KMS-11 (cell line): ENCODE measurements around the gene PDE4D.

Experiments
- H2AFZ ChIP-seq: fragments of 200-600 bp; sonication (generic); 2 replicates; pipeline ENCODE4 v1.6.1; 2016; ENCODE audit warnings: antibody characterized with exemption, mixed run types, low read depth
- H3K27ac ChIP-seq: fragments of 200-600 bp; sonication (generic); 2 replicates; pipeline ENCODE4 v1.6.1; 2016; ENCODE audit warnings: mild to moderate bottlenecking, mixed run types
- H3K27me3 ChIP-seq: fragments of 200-600 bp; sonication (generic); 2 replicates; pipeline ENCODE4 v1.6.1; 2017; ENCODE audit warnings: mild to moderate bottlenecking, low read depth, mixed run types, moderate library complexity; ENCODE audit not compliant: insufficient read depth
- H3K36me3 ChIP-seq: fragments of 200-600 bp; sonication (generic); 2 replicates; pipeline ENCODE4 v1.6.1; 2017; ENCODE audit warnings: mild to moderate bottlenecking, mixed run types; ENCODE audit not compliant: insufficient read depth
- H3K4me1 ChIP-seq: fragments of 200-600 bp; sonication (generic); 2 replicates; pipeline ENCODE4 v1.6.1; 2016; ENCODE audit warnings: mild to moderate bottlenecking, low read depth, mixed run types; ENCODE audit not compliant: poor library complexity, severe bottlenecking
- H3K4me2 ChIP-seq: fragments of 200-600 bp; sonication (generic); 2 replicates; pipeline ENCODE4 v1.7.0; 2016; ENCODE audit warnings: mild to moderate bottlenecking, mixed run types
- H3K4me3 ChIP-seq: fragments of 200-600 bp; sonication (generic); IDR thresholded peaks from 2 replicates; pipeline ENCODE4 v1.6.1; 2017; ENCODE audit warnings: low read depth, low read length, mixed read lengths; ENCODE audit not compliant: insufficient read depth
- H3K79me2 ChIP-seq: fragments of 200-600 bp; sonication (generic); 2 replicates; pipeline ENCODE4 v1.6.1; 2016; ENCODE audit warnings: low read depth, mixed run types; ENCODE audit not compliant: insufficient read depth
- H3K9ac ChIP-seq: fragments of 200-600 bp; sonication (generic); 2 replicates; pipeline ENCODE4 v1.6.1; 2016; ENCODE audit warnings: mild to moderate bottlenecking, mixed run types
- H4K20me1 ChIP-seq: fragments of 200-600 bp; sonication (generic); 2 replicates; pipeline ENCODE4 v1.6.1; 2016; ENCODE audit warnings: mild to moderate bottlenecking, mixed run types; ENCODE audit not compliant: insufficient read depth
- TF ChIP-seq, protein P1 (sequence below): fragments of 200-600 bp; sonication (generic); conservative IDR thresholded peaks from 2 replicates; pipeline ENCODE4 v1.6.1; 2017; ENCODE audit warnings: low read depth, mild to moderate bottlenecking, antibody characterized with exemption, low read length, moderate library complexity, mixed read lengths

Gene PDE4D

DNA sequence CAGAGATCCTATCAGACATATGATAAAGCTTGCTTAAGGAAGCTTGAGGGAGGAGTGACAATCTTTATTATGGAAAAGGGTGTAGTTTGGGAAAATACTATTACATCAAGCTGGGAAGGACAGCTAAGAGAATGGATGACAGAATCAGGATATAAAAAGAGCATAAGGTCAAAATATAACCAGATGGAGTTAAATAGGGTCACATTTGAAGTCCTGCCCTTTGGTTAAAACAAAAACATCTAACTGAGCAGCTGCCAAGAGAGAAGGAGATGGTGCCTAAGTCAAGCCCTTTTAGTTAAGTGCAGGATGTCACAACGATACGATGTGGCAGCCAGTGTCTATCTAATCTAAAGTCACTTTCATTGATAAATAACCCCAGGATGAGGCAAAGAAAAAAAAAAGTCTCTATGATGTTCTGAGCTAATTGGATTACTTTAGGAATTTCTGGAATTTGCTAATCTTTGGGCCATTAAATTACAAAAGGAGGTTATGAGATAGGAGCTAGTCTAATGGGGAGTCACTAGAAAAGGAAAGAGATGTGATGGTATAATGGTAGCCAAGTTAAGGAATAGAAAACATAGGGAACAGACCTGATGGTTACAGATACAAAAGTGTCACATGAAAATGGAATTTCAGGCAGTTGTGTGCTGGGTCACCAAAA is 365.2 kb downstream of the PDE4D start:
- no peak overlapping the region for H2AFZ ChIP-seq

DNA sequence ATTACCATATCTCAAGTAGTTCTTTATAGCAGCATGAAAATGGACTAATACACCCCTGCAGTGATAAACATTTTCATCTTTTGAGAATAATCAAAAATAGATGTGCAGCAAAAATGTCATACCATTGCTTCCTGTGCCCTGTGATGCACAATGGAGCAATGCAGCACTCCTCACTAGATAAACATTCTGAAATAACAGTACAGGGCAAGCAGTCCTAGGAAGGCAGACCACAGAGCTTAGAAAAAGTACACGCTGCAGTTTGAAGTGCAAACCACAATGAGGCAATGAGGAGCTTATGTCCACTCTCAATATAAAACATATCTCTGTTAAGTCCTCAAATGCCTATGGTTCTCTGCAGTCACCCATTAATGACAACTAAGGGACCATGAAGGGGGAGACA is 367.6 kb downstream of the PDE4D start:
- Histone ChIP-seq H3K4me3 (no peak overlapping the region), H3K4me2 (no peak overlapping the region), H3K4me1 (no peaks in the 10 kb centered on the region), H3K36me3 (no peaks in the 10 kb centered on the region), H3K9ac (no peak overlapping the region), H3K79me2 (no peaks in the 10 kb centered on the region), H2AFZ (no peak overlapping the region), H3K27me3 (no peaks in the 10 kb centered on the region), H3K27ac (no peak overlapping the region), H4K20me1 (no peaks in the 10 kb centered on the region)
- TF ChIP-seq, protein P1, sequence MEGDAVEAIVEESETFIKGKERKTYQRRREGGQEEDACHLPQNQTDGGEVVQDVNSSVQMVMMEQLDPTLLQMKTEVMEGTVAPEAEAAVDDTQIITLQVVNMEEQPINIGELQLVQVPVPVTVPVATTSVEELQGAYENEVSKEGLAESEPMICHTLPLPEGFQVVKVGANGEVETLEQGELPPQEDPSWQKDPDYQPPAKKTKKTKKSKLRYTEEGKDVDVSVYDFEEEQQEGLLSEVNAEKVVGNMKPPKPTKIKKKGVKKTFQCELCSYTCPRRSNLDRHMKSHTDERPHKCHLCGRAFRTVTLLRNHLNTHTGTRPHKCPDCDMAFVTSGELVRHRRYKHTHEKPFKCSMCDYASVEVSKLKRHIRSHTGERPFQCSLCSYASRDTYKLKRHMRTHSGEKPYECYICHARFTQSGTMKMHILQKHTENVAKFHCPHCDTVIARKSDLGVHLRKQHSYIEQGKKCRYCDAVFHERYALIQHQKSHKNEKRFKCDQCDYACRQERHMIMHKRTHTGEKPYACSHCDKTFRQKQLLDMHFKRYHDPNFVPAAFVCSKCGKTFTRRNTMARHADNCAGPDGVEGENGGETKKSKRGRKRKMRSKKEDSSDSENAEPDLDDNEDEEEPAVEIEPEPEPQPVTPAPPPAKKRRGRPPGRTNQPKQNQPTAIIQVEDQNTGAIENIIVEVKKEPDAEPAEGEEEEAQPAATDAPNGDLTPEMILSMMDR = no peak

More for the DNA sequence above, 365.2 kb downstream of the PDE4D start:
- no peak overlapping the region for H3K9ac ChIP-seq
- no peaks in the 10 kb centered on the region for H3K4me1 ChIP-seq
- no peaks in the 10 kb centered on the region for H3K27me3 ChIP-seq
- no peak overlapping the region for H3K4me3 ChIP-seq
- no peak overlapping the region for H3K4me2 ChIP-seq
- H3K27ac ChIP-seq = no peak overlapping the region
- no peaks in the 10 kb centered on the region for H3K36me3 ChIP-seq
- H3K79me2 ChIP-seq = no peaks in the 10 kb centered on the region
- H4K20me1 ChIP-seq = no peaks in the 10 kb centered on the region
- TF ChIP-seq, protein P1 = no peak

DNA sequence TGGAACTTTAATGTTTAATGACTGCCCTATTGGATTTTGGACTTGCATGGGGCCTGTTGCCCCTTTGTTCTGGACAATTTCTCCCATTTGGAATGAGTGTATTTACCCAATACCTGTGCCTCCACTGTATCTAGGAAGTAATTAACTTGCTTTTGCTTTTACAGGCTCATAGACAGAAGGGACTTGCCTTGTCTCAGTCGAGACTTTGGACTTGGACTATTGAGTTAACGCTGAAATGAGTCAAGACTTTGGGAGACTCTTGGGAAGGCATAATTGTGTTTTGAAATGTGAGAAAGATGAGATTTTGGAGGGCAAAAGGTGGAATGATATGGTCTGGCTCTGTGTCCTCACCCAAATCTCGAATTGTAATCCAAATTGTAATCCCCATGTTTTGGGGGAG is 368.2 kb downstream of the PDE4D start:
- Histone ChIP-seq H3K79me2 (no peaks in the 10 kb centered on the region), H3K27me3 (no peaks in the 10 kb centered on the region), H3K4me1 (no peaks in the 10 kb centered on the region), H3K9ac (no peak overlapping the region), H3K36me3 (no peaks in the 10 kb centered on the region), H4K20me1 (no peaks in the 10 kb centered on the region), H3K27ac (no peak overlapping the region), H3K4me2 (no peak overlapping the region), H3K4me3 (no peak overlapping the region), H2AFZ (no peak overlapping the region)
- TF ChIP-seq, protein P1 = no peak

DNA sequence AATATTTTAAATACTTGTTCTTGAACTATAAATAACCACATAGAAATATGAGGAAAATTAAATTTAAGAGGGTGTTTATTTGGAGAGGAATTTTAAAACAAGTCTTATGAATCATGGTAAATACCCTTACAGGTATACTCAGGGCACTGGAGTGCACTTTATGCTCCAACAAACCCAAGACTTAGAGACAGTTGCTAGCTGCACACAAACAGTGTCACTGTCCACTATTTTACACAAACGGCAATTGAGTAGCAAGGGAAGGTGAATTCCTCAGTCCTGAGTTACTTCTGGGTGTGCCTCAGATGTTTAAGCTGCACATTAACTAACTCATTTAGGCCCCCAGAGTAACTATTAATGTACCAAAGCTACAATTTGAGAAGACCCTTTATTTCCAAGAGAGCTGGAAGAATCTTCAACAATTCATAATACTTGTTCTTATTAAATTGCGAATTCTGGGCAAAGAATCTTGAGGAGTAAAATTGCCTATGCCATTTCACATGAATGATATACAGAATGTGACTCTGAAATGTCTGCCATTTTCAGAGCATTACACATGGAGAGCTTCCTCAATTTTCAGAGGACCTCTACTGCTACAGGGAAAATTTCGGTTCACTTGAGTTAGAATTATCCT is 371.2 kb downstream of the PDE4D start:
- H3K27ac ChIP-seq = no peak overlapping the region
- no peak overlapping the region for H3K4me2 ChIP-seq
- H3K4me1 ChIP-seq = no peaks in the 10 kb centered on the region
- no peaks in the 10 kb centered on the region for H3K36me3 ChIP-seq
- H3K9ac ChIP-seq = no peak overlapping the region
- no peak overlapping the region for H2AFZ ChIP-seq
- H4K20me1 ChIP-seq = no peaks in the 10 kb centered on the region
- no peak overlapping the region for H3K4me3 ChIP-seq
- H3K79me2 ChIP-seq = no peaks in the 10 kb centered on the region
- TF ChIP-seq, protein P1 = no peak
- no peaks in the 10 kb centered on the region for H3K27me3 ChIP-seq
